Astrocyte (in vitro differentiated cells and primary cell): ENCODE results near the gene MED15.

ENCODE experiments used
- CTCF ChIP-seq: IDR thresholded peaks from 2 replicates; pipeline ENCODE4 v1.5.1; 2011; ENCODE audit warnings: low read depth, mild to moderate bottlenecking, inconsistent platforms, low read length, moderate library complexity; ENCODE audit not compliant: insufficient read depth
- EZH2 ChIP-seq: IDR thresholded peaks from 2 replicates; pipeline ENCODE4 v1.6.1; 2012; ENCODE audit warnings: mild to moderate bottlenecking, low read length, inconsistent platforms; ENCODE audit not compliant: insufficient read depth

GRCh38 chr22:20605328-20605727, 97.9 kb downstream of the MED15 start:
- TF ChIP-seq CTCF (no peak), EZH2 (no peak)
